ENCODE results near the gene MCFD2.

Gene MCFD2

GRCh38 chr2:46869621-46870020 is 46.0 kb downstream of the MCFD2 start:
- no peak overlapping the region for H3K4me3 ChIP-seq (replicated peaks; ENCODE audit: insufficient read depth, low read length)
- no peak for DNase-seq (ENCODE audit: low read depth in 1 of 2, low spot score in 1 of 2)
- no peaks in the 10 kb centered on the region for H3K27me3 ChIP-seq (ENCODE audit: insufficient read depth, poor library complexity, severe bottlenecking)
- TF ChIP-seq POLR2AphosphoS5 (IDR thresholded peaks at IDR 0.05; ENCODE audit: low read depth) (no peak), SPI1 (IDR thresholded peaks at IDR 0.05; ENCODE audit: borderline replicate concordance, low read depth) (no peak), CTCF (IDR thresholded peaks at IDR 0.05; ENCODE audit: insufficient read depth, low read length) (no peak), REST (IDR thresholded peaks at IDR 0.05; ENCODE audit: insufficient replicate concordance, low read depth) (no peak), GABPA (IDR thresholded peaks at IDR 0.05; ENCODE audit: low read depth) (no peak)
- no peak overlapping the region for H3K27ac ChIP-seq (replicated peaks)

GRCh38 chr2:46866770-46867246 is 48.8 kb downstream of the MCFD2 start:
- TF ChIP-seq POLR2AphosphoS5 (IDR thresholded peaks at IDR 0.05; ENCODE audit: low read depth) (no peak), SPI1 (IDR thresholded peaks at IDR 0.05; ENCODE audit: borderline replicate concordance, low read depth) (peak; percentile 49; the same call in 1 of the 2 replicates)
- DNase-seq (ENCODE audit: low read depth in 1 of 2, low spot score in 1 of 2) = peak in 1 of 2 experiments; percentile 39
- Histone ChIP-seq H3K4me3 (replicated peaks; ENCODE audit: insufficient read depth, low read length) (no peak overlapping the region), H3K27me3 (ENCODE audit: insufficient read depth, poor library complexity, severe bottlenecking) (no peaks in the 10 kb centered on the region), H3K27ac (replicated peaks) (no peak overlapping the region)

GRCh38 chr2:46865181-46865970 is 50.2 kb downstream of the MCFD2 start:
- Histone ChIP-seq H3K27me3 (ENCODE audit: insufficient read depth, poor library complexity, severe bottlenecking) (no peaks in the 10 kb centered on the region), H3K27ac (replicated peaks) (no peak overlapping the region), H3K4me3 (replicated peaks; ENCODE audit: insufficient read depth, low read length) (no peak overlapping the region)
- TF ChIP-seq POLR2AphosphoS5 (IDR thresholded peaks at IDR 0.05; ENCODE audit: low read depth) (no peak), CTCF (IDR thresholded peaks at IDR 0.05; ENCODE audit: insufficient read depth, low read length) (no peak), SPI1 (IDR thresholded peaks at IDR 0.05; ENCODE audit: borderline replicate concordance, low read depth) (no peak), REST (IDR thresholded peaks at IDR 0.05; ENCODE audit: insufficient replicate concordance, low read depth) (no peak), GABPA (IDR thresholded peaks at IDR 0.05; ENCODE audit: low read depth) (no peak)
- no peak for DNase-seq (ENCODE audit: low read depth in 1 of 2, low spot score in 1 of 2)

- no peak for TF ChIP-seq POLR2AphosphoS5 (IDR thresholded peaks at IDR 0.05; ENCODE audit: low read depth)
- no peak for TF ChIP-seq SPI1 (IDR thresholded peaks at IDR 0.05; ENCODE audit: borderline replicate concordance, low read depth)
- no peak for TF ChIP-seq REST (IDR thresholded peaks at IDR 0.05; ENCODE audit: insufficient replicate concordance, low read depth)
- TF ChIP-seq GABPA (IDR thresholded peaks at IDR 0.05; ENCODE audit: low read depth) = no peak
- TF ChIP-seq CTCF (IDR thresholded peaks at IDR 0.05; ENCODE audit: insufficient read depth, low read length) = no peak
- Histone ChIP-seq H3K27ac (replicated peaks) (no peak overlapping the region), H3K27me3 (ENCODE audit: insufficient read depth, poor library complexity, severe bottlenecking) (no peaks in the 10 kb centered on the region)
Observed at GRCh38 chr2:46863882-46864281, 51.7 kb downstream of the MCFD2 start.

More at GRCh38 chr2:46863882-46864281, 51.7 kb downstream of the MCFD2 start:
- no peak for DNase-seq (ENCODE audit: low read depth in 1 of 2, low spot score in 1 of 2)
- no peak overlapping the region for H3K4me3 ChIP-seq (replicated peaks; ENCODE audit: insufficient read depth, low read length)

Data from HL-60 (cell line).